HL-60 (cell line): Measurements from ENCODE around the gene ARMH1.

Experiments
- DNase-seq, 2 experiments: peaks; one replicate each; pipeline ENCODE4 v3.0.0-alpha.2; 2010 to 2020; ENCODE audit warnings: low read depth in 1 of 2, low spot score in 1 of 2
- H3K27ac ChIP-seq: fragments of 250-450 bp; sonication (Bioruptor Pico); replicated peaks from 2 replicates; pipeline ENCODE4 v1.5.1; 2020; ENCODE audit warnings: mild to moderate bottlenecking, moderate library complexity
- H3K27me3 ChIP-seq: fragments of 250-450 bp; sonication (Bioruptor Pico); 2 replicates; pipeline ENCODE4 v1.5.1; 2021; ENCODE audit warnings: mild to moderate bottlenecking, moderate library complexity; ENCODE audit not compliant: insufficient read depth, poor library complexity, severe bottlenecking
- H3K4me3 ChIP-seq: replicated peaks from 2 replicates; pipeline ENCODE4 v1.5.1; 2011; ENCODE audit warnings: mild to moderate bottlenecking, control low read depth, low read length; ENCODE audit not compliant: insufficient read depth
- GABPA ChIP-seq: IDR thresholded peaks from 2 replicates; pipeline ENCODE4 v1.6.1; 2012; ENCODE audit warnings: low read depth
- POLR2AphosphoS5 ChIP-seq: IDR thresholded peaks from 2 replicates; pipeline ENCODE4 v1.6.1; 2012; ENCODE audit warnings: low read depth
- SPI1 ChIP-seq: IDR thresholded peaks from 2 replicates; pipeline ENCODE4 v1.6.1; 2012; ENCODE audit warnings: low read depth, mild to moderate bottlenecking, borderline replicate concordance
- TF ChIP-seq, protein P1 (sequence below): IDR thresholded peaks from one replicate; pipeline ENCODE4 v1.5.1; 2011; ENCODE audit warnings: low read length, control low read depth, inconsistent platforms; ENCODE audit not compliant: insufficient read depth
- TF ChIP-seq, protein P2 (sequence below): IDR thresholded peaks from 2 replicates; pipeline ENCODE4 v1.6.1; 2012; ENCODE audit warnings: low read depth; ENCODE audit not compliant: insufficient replicate concordance

The ARMH1 gene

DNA sequence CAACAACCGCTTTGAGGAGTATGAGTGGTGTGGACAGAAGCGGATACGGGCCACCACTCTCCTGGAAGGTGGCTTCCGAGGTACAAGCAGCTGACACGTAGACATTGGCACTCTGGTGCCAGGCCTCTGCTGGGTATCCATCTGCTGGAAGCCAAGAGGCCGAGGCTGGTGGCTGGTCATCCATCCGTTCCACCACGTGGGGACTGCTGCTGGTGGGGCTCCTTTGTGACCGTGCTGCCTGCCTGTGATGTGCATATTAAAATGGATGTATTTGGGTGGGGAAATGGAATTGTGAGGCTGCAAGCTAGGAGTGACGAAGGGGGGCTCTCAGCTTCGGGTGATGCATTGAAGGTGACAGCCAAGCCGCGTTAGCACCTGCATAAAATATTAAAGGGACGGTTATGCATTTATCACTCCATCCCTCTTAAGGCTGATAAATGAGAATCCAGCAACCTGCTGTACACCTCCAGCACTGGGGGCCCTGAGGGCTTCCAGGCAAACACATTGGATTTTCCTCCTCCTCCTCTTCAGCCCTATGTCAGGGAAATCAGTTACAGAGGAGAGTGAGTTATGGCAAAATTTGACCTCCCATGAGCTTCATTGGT, 38.3 kb upstream of the ARMH1 start:
- TF ChIP-seq, protein P1, sequence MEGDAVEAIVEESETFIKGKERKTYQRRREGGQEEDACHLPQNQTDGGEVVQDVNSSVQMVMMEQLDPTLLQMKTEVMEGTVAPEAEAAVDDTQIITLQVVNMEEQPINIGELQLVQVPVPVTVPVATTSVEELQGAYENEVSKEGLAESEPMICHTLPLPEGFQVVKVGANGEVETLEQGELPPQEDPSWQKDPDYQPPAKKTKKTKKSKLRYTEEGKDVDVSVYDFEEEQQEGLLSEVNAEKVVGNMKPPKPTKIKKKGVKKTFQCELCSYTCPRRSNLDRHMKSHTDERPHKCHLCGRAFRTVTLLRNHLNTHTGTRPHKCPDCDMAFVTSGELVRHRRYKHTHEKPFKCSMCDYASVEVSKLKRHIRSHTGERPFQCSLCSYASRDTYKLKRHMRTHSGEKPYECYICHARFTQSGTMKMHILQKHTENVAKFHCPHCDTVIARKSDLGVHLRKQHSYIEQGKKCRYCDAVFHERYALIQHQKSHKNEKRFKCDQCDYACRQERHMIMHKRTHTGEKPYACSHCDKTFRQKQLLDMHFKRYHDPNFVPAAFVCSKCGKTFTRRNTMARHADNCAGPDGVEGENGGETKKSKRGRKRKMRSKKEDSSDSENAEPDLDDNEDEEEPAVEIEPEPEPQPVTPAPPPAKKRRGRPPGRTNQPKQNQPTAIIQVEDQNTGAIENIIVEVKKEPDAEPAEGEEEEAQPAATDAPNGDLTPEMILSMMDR: no peak
- TF ChIP-seq, protein P2, sequence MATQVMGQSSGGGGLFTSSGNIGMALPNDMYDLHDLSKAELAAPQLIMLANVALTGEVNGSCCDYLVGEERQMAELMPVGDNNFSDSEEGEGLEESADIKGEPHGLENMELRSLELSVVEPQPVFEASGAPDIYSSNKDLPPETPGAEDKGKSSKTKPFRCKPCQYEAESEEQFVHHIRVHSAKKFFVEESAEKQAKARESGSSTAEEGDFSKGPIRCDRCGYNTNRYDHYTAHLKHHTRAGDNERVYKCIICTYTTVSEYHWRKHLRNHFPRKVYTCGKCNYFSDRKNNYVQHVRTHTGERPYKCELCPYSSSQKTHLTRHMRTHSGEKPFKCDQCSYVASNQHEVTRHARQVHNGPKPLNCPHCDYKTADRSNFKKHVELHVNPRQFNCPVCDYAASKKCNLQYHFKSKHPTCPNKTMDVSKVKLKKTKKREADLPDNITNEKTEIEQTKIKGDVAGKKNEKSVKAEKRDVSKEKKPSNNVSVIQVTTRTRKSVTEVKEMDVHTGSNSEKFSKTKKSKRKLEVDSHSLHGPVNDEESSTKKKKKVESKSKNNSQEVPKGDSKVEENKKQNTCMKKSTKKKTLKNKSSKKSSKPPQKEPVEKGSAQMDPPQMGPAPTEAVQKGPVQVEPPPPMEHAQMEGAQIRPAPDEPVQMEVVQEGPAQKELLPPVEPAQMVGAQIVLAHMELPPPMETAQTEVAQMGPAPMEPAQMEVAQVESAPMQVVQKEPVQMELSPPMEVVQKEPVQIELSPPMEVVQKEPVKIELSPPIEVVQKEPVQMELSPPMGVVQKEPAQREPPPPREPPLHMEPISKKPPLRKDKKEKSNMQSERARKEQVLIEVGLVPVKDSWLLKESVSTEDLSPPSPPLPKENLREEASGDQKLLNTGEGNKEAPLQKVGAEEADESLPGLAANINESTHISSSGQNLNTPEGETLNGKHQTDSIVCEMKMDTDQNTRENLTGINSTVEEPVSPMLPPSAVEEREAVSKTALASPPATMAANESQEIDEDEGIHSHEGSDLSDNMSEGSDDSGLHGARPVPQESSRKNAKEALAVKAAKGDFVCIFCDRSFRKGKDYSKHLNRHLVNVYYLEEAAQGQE: no peak
- TF ChIP-seq GABPA (no peak), POLR2AphosphoS5 (no peak)
- no peak overlapping the region for H3K27ac ChIP-seq

DNA sequence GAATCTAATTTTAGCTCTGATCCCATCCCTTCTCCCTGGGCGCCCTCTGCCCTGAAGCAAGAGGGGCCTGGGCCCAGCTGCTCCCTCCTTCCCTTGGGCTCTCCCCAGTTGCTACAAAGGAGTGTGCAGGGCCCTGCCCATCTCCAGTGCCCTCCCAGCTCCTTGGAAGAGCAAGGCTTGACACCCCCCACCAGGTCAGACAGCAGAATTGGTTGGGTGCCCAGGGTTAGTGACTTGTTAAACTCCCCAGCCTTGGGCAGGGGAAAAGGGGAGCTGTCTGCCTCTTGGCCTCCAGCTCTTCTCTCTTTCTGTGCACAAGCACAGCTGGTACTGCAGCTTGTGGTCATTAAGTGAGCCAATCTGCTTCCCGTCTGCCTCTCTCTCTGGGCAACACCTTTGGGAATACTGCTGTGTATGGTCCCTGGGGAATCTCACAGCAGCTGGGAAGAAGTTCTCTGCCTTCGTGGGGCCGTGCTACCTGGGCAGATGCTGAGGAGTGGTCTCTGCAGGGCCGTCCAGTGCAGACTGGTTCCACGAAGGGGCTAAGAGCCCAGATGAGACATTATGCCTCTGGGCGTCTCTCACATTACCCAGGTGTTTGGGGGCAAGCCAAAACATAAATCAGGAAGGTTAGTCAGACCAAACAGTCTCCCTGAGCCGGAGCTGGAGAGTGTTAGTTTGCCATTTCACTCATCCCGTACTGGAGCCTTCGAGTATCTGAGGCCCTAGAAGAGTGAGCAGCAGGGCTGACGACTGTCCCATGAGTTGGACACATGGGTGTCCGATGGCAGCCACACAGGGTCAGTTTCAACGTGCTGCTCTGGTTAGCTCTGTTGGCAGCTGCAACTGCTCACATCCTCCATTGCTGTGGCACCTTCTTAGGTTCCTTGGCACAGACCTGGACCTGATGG, 37.6 kb upstream of the ARMH1 start:
- DNase-seq: no peak
- Histone ChIP-seq H3K27me3 (no peaks in the 10 kb centered on the region), H3K4me3 (no peak overlapping the region), H3K27ac (no peak overlapping the region)
- TF ChIP-seq POLR2AphosphoS5: no peak
- TF ChIP-seq, protein P2: no peak
- TF ChIP-seq GABPA: no peak
- TF ChIP-seq SPI1: no peak
- TF ChIP-seq, protein P1: no peak

More for the DNA sequence above, 38.3 kb upstream of the ARMH1 start:
- no peak for DNase-seq
- no peaks in the 10 kb centered on the region for H3K27me3 ChIP-seq
- no peak overlapping the region for H3K4me3 ChIP-seq

DNA sequence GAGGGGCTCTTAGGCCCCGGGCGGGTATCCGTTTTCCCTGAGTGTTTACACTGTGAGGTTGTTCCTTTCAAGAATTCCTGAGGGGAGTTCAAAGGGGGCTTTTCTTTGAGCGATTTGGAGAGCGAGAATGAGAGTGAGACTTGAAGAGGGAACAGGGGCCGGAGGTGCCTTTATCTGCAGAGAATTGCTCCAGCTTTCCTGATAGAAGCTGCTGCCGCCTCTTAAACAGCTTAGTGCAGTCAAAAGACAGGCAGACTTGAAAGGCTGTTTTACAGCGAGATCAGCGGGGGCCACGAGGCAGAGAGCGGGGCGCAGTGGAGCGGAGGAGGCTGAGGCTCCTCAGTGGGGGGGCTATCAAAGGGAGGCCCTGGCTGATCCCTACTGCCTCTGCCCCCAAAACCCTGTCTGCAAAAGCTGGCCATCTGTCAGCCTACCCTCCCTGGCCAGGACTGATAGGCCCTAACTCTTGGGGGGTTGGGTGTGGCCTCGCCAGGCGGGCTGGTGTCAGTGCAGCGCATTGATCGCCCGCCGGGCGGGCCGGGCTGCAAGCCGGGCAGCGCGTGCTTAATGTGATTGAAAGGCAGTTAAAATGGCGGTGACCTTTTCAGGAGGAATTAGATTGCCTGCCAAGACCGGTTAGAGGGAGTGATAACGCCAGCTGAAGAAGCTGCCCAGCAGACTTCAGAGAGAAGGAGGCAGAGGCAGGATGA, 36.7 kb upstream of the ARMH1 start:
- TF ChIP-seq SPI1 (no peak), POLR2AphosphoS5 (no peak), GABPA (no peak)
- TF ChIP-seq, protein P2: no peak
- TF ChIP-seq, protein P1: no peak
- Histone ChIP-seq H3K27me3 (no peaks in the 10 kb centered on the region), H3K4me3 (no peak overlapping the region), H3K27ac (no peak overlapping the region)
- DNase-seq: no peak
